K562 (cell line): ENCODE measurements around the gene PNPO. TPM values are rescaled to one million over a fixed set of nuclear protein-coding genes. Genes with fewer than 3 reads are reported as not detected.

Experiments used
- ATAC-seq: fragments of 200-7000 bp; cut with Tn5 transposase; 3 replicates; pipeline ENCODE4 v1.9.1; 2020; ENCODE audit warnings: moderate library complexity
- BruUV-seq: library from RNA; stranded (reverse); fragments of 400-500 nt; replicated peaks from 2 replicates; lab custom pipeline; 2021; lab: Mats Ljungman, UMichigan
- CTCF ChIA-PET: fragments of 300-600 bp; formaldehyde crosslinking; extraction: SDS; loops from one replicate; lab custom pipeline; 2021; ENCODE audit warnings: low intra/inter-chr PET ratio; lab: Yijun Ruan, JAX
- POLR2A ChIA-PET: fragments of 300-600, 350-650 bp; sonication (Branson Sonifier 250); formaldehyde crosslinking; extraction: SDS; loops from one replicate; lab custom pipeline; 2021; ENCODE audit warnings: antibody characterized with exemption, inconsistent platforms; lab: Yijun Ruan, JAX
- DNase-seq, 4 experiments: peaks; one replicate each; pipeline versions ENCODE4 v3.0.0 to v3.0.0-alpha.2; 2011 to 2018; ENCODE audit warnings: low spot score in 3 of 4, mixed read lengths in 3 of 4; ENCODE audit errors: extremely low read depth in 1 of 4
- FAIRE-seq: peaks from 2 replicates; lab custom pipeline; 2011; peaks lifted over from hg19 to GRCh38; lab: Jason Lieb, UNC
- H2AFZ ChIP-seq: 2 replicates; pipeline ENCODE4 v1.6.0; 2011; ENCODE audit warnings: low read depth, low read length, control low read depth, inconsistent platforms
- H3K27ac ChIP-seq: fragments of 200-600 bp; 3 replicates; pipeline ENCODE4 v1.8.0; 2011; ENCODE audit warnings: low read depth, mild to moderate bottlenecking, control low read depth, inconsistent platforms, low read length, moderate library complexity, mixed read lengths; ENCODE audit errors: extremely low read depth
- H3K27me3 ChIP-seq, 2 experiments: fragments of 300-600 bp in 1 of 2; 2 replicates in 1 of 2; 3 replicates in 1 of 2; pipeline versions ENCODE4 v1.6.0 to v1.8.0; 2011; ENCODE audit warnings: inconsistent platforms in 2 of 2, low read length in 2 of 2, mild to moderate bottlenecking in 1 of 2, mixed read lengths in 1 of 2, moderate library complexity in 1 of 2; ENCODE audit not compliant: control insufficient read depth in 2 of 2, insufficient read depth in 2 of 2
- H3K36me3 ChIP-seq: fragments of 300-600 bp; 3 replicates; pipeline ENCODE4 v1.8.0; 2011; ENCODE audit warnings: mild to moderate bottlenecking, low read length, inconsistent platforms; ENCODE audit not compliant: control insufficient read depth, insufficient read depth
- H3K4me1 ChIP-seq, 2 experiments: fragments of 200-600 bp in 1 of 2; replicated peaks in 1 of 2; 2 replicates in 1 of 2; 3 replicates in 1 of 2; pipeline versions ENCODE4 v1.5.1 to v1.8.0; 2011; ENCODE audit warnings: inconsistent platforms in 2 of 2, low read length in 2 of 2, mild to moderate bottlenecking in 1 of 2, mixed read lengths in 1 of 2, moderate library complexity in 1 of 2; ENCODE audit not compliant: control insufficient read depth in 2 of 2, insufficient read depth in 2 of 2
- H3K4me2 ChIP-seq: 2 replicates; pipeline ENCODE4 v1.6.1; 2011; ENCODE audit warnings: low read length, control low read depth, inconsistent platforms, mixed read lengths; ENCODE audit not compliant: insufficient read depth
- H3K4me3 ChIP-seq: fragments of 200-600 bp; sonication (generic), shearing (Covaris generic); 2 replicates; pipeline ENCODE4 v1.5.1; 2016; ENCODE audit warnings: control low read depth, inconsistent platforms
- H3K79me2 ChIP-seq: fragments of 200-600 bp; 3 replicates; pipeline ENCODE4 v1.8.0; 2011; ENCODE audit warnings: low read length, inconsistent platforms; ENCODE audit not compliant: control insufficient read depth, insufficient read depth
- H3K9ac ChIP-seq, 2 experiments: 2 replicates each; pipeline versions ENCODE4 v1.6.0 to v1.6.1; 2011; ENCODE audit warnings: low read depth in 2 of 2, low read length in 2 of 2, control low read depth in 1 of 2, inconsistent platforms in 1 of 2, mild to moderate bottlenecking in 1 of 2, mixed read lengths in 1 of 2; ENCODE audit not compliant: insufficient read depth in 1 of 2
- H3K9me1 ChIP-seq: one replicate; pipeline ENCODE4 v1.6.0; 2011; ENCODE audit warnings: inconsistent platforms, mild to moderate bottlenecking, low read length, moderate library complexity; ENCODE audit not compliant: control insufficient read depth, insufficient read depth
- H3K9me3 ChIP-seq: replicated peaks from 2 replicates; pipeline ENCODE4 v1.5.1; 2011; ENCODE audit warnings: low read depth, low read length, inconsistent platforms; ENCODE audit not compliant: control insufficient read depth, insufficient read depth
- H4K20me1 ChIP-seq: replicated peaks from 2 replicates; pipeline ENCODE4 v1.6.1; 2011; ENCODE audit warnings: low read length, inconsistent platforms, mixed read lengths; ENCODE audit not compliant: control insufficient read depth, insufficient read depth
- CBX5 ChIP-seq: IDR thresholded peaks from 2 replicates; pipeline ENCODE4 v1.6.1; 2014; ENCODE audit warnings: low read depth, borderline replicate concordance
- CHCHD3 ChIP-seq: fragments of 250-450 bp; sonication (Bioruptor Pico); IDR thresholded peaks from 2 replicates; pipeline ENCODE4 v2.1.2; 2022; ENCODE audit warnings: mild to moderate bottlenecking
- FOXK2 ChIP-seq, 2 experiments: fragments of 450-650 bp; IDR thresholded peaks in 1 of 2; conservative IDR thresholded peaks in 1 of 2; 2 replicates each; pipeline ENCODE4 v1.6.1; 2016; ENCODE audit warnings: low read depth in 2 of 2, mild to moderate bottlenecking in 1 of 2
- WGBS: fragments of 100-300 bp; shearing (Covaris generic); methylation state at CpG from one replicate; pipeline ENCODE4 v1.1.6; 2016; ENCODE audit warnings: low coverage, mixed read lengths; ENCODE audit not compliant: insufficient coverage; ENCODE audit errors: missing lambda C conversion rate; 5-methylcytosine and 5-hydroxymethylcytosine counted together
- in situ Hi-C: fragments of 300-500 bp; cut with MboI; formaldehyde crosslinking; loops from 4 replicates; pipeline ENCODE4 v1.15.0; 2018; ENCODE audit warnings: inconsistent platforms, mixed read lengths
- intact Hi-C: fragments of 100-400 bp; cut with micrococcal nuclease; formaldehyde crosslinking; loops from 2 replicates; pipeline ENCODE4 v1.14.2; 2022
- polyA plus RNA-seq, 8 experiments: library from polyadenylated mRNA; depleted of rRNA in 4 of 8; stranded (reverse) in 5 of 8; unstranded in 3 of 8; fragments of >200 nt; fragmentation: Nextera tagmentation in 2 of 8; fragmentation: Illumina TruSeq in 1 of 8; extraction: Ambion mirVana in 2 of 8; extraction: Trizol in 1 of 8; gene quantifications; 2 replicates each; pipeline versions ENCODE4 v1.2.1 to v1.2.3, GENCODE V29; 2011 to 2014; ENCODE audit warnings: inconsistent platforms in 1 of 8, missing spikeins in 1 of 8
- total RNA-seq, 7 experiments: library from RNA; depleted of rRNA in 6 of 7; stranded (reverse); fragments of >200 nt in 6 of 7; fragmentation: Illumina TruSeq in 2 of 7; extraction: Trizol in 2 of 7; gene quantifications; 2 replicates each; pipeline versions ENCODE4 v1.2.1 to v1.2.3, GENCODE V29; 2011 to 2021; ENCODE audit warnings: low replicate concordance in 1 of 7
- TF ChIP-seq, protein P1 (sequence below): sonication (generic); formaldehyde crosslinking; IDR thresholded peaks from 2 replicates; pipeline ENCODE4 v1.8.1; 2023; ENCODE audit warnings: mild to moderate bottlenecking, missing genetic modification reagents
- TF ChIP-seq, protein P2 (sequence below), 2 experiments: fragments of 450-650 bp in 1 of 2; sonication (generic) in 1 of 2; formaldehyde crosslinking in 1 of 2; IDR thresholded peaks; 2 replicates each; pipeline versions ENCODE4 v1.7.1 to v1.9.0; 2016 to 2022; ENCODE audit warnings: inconsistent platforms in 1 of 2, mild to moderate bottlenecking in 1 of 2, missing genetic modification reagents in 1 of 2
- TF ChIP-seq, protein P3 (sequence below), 2 experiments: fragments of 450-650 bp in 1 of 2; sonication (generic) in 1 of 2; formaldehyde crosslinking in 1 of 2; IDR thresholded peaks in 1 of 2; conservative IDR thresholded peaks in 1 of 2; 2 replicates each; pipeline versions ENCODE4 v1.6.1 to v1.8.1; 2016 to 2023; ENCODE audit warnings: mild to moderate bottlenecking in 2 of 2, moderate library complexity in 2 of 2, inconsistent platforms in 1 of 2, missing genetic modification reagents in 1 of 2

The PNPO gene
- total and polyA plus RNA-seq, 9 of the 15 experiments (the other 6 are each of a cell fraction or from before 2014, with no cell fraction given), result 16.6 to 39.0 (median 27.4) TPM

DNA sequence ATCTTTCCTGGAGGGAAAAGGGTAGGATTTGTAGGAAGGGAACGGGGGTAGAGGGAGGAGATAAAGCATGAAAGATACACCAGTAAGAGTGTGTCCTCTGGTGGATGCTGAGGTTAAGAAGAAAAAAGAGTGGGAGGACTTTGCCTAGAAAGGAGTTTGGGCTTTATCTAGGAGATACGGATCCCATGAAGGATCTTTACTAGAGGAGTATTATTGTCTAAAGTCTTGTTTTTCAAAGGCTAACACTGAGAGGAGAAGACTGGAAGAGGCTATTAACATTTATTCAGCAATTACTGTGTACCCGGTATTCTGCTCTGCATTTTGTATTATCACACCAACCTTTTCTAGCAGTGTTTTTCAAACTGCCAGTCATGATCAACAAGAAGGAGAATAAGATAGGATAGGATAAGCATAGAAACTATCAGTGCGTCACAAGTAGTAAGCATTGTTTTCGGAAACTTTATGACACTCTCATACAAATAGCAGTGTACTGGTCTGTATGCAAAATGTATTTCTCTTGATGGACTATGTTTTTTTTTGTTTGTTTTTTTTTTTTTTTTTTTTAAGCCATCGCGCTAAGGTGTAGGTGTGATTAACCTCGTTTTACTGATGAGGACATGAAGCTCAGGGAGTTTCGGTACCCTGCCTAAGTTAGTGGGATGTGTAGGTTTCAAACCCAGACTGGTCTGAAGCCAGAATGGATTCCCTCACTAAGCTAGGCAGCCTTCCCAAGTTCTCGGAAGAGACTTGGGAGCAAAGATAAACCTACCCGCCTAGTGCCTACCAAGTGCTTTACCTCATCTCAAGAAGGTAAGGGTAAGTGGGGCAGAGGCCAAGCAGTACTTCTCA lies 46.6 kb upstream of the PNPO start:
- H3K27ac ChIP-seq, result peak overlapping the region; percentile 90
- DNase-seq (peak in 2 of 4 experiments; percentile 25 to 49), FAIRE-seq (peak; percentile 23), ATAC-seq (no peak)
- intact Hi-C loops (loop anchor here (1.0 to 5.0 kb wide), 4 partner anchors 52 to 124 kb away; no protein-coding TSS in a partner anchor), in situ Hi-C loops (loop anchor here (5.0 kb wide), 1 partner anchor 52 kb away; the partner anchor contains the start of gene SCRN2)
- no TSS peak for BruUV-seq
- H3K4me3 ChIP-seq, result peak overlapping the region; percentile 61
- no peaks in the 10 kb centered on the region for H4K20me1 ChIP-seq
- no peaks in the 10 kb centered on the region for H3K9me1 ChIP-seq
- no peaks in the 10 kb centered on the region for H3K9me3 ChIP-seq
- peak overlapping the region; percentile 87 to 91 for H3K9ac ChIP-seq
- peaks cover 13% of the 10 kb centered on the region; the same call in 2 of the 3 replicates for H3K36me3 ChIP-seq
- peaks cover 27% of the 10 kb centered on the region for H3K79me2 ChIP-seq
- ChIA-PET POLR2A (interaction anchor here (0.6 to 2.8 kb wide), 30 partner anchors 8 to 119 kb away, joined by 3 to 22 read pairs (median 5); partner anchors contain the start of genes CDK5RAP3, LRRC46, MRPL10 and OSBPL7), CTCF (interaction anchor here (0.7 to 2.5 kb wide), 2 partner anchors 52 to 74 kb away, joined by 3 to 26 read pairs; partner anchors contain the start of gene SCRN2)
- WGBS, result 2% methylated on average over 11 of the region's 11 CpGs
- peak overlapping the region; percentile 86 for H2AFZ ChIP-seq
- H3K27me3 ChIP-seq, result no peaks in the 10 kb centered on the region
- peaks cover 3 to 18% of the 10 kb centered on the region in 2 experiments; a peak in 3 of 5 replicates for H3K4me1 ChIP-seq
- peak overlapping the region; percentile 97 for H3K4me2 ChIP-seq
- TF ChIP-seq, protein P1, sequence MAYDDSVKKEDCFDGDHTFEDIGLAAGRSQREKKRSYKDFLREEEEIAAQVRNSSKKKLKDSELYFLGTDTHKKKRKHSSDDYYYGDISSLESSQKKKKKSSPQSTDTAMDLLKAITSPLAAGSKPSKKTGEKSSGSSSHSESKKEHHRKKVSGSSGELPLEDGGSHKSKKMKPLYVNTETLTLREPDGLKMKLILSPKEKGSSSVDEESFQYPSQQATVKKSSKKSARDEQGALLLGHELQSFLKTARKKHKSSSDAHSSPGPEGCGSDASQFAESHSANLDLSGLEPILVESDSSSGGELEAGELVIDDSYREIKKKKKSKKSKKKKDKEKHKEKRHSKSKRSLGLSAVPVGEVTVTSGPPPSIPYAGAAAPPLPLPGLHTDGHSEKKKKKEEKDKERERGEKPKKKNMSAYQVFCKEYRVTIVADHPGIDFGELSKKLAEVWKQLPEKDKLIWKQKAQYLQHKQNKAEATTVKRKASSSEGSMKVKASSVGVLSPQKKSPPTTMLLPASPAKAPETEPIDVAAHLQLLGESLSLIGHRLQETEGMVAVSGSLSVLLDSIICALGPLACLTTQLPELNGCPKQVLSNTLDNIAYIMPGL, result no peak
- TF ChIP-seq CBX5, result no peak
- TF ChIP-seq, protein P2, sequence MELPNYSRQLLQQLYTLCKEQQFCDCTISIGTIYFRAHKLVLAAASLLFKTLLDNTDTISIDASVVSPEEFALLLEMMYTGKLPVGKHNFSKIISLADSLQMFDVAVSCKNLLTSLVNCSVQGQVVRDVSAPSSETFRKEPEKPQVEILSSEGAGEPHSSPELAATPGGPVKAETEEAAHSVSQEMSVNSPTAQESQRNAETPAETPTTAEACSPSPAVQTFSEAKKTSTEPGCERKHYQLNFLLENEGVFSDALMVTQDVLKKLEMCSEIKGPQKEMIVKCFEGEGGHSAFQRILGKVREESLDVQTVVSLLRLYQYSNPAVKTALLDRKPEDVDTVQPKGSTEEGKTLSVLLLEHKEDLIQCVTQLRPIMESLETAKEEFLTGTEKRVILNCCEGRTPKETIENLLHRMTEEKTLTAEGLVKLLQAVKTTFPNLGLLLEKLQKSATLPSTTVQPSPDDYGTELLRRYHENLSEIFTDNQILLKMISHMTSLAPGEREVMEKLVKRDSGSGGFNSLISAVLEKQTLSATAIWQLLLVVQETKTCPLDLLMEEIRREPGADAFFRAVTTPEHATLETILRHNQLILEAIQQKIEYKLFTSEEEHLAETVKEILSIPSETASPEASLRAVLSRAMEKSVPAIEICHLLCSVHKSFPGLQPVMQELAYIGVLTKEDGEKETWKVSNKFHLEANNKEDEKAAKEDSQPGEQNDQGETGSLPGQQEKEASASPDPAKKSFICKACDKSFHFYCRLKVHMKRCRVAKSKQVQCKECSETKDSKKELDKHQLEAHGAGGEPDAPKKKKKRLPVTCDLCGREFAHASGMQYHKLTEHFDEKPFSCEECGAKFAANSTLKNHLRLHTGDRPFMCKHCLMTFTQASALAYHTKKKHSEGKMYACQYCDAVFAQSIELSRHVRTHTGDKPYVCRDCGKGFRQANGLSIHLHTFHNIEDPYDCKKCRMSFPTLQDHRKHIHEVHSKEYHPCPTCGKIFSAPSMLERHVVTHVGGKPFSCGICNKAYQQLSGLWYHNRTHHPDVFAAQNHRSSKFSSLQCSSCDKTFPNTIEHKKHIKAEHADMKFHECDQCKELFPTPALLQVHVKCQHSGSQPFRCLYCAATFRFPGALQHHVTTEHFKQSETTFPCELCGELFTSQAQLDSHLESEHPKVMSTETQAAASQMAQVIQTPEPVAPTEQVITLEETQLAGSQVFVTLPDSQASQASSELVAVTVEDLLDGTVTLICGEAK (IDR thresholded peaks at IDR 0.05), result peak; percentile 51; the same call in 1 of the 2 replicates
- TF ChIP-seq, protein P2 (CRISPR knock-in tag; IDR thresholded peaks at IDR 0.05), result no peak
- TF ChIP-seq, protein P3, sequence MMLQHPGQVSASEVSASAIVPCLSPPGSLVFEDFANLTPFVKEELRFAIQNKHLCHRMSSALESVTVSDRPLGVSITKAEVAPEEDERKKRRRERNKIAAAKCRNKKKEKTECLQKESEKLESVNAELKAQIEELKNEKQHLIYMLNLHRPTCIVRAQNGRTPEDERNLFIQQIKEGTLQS (IDR thresholded peaks at IDR 0.05), result no peak
- TF ChIP-seq, protein P3 (CRISPR knock-in tag; conservative IDR thresholded peaks at IDR 0.05), result peak; percentile 36; the same call in 1 of the 2 replicates
- peak in 1 of 2 experiments; percentile 52; a peak in 1 of 4 replicates for TF ChIP-seq FOXK2 (conservative IDR thresholded peaks at IDR 0.05 in 1 of 2, IDR thresholded peaks at IDR 0.05 in 1 of 2; ENCODE audit: low read depth in 2 of 2)
- TF ChIP-seq CHCHD3 (CRISPR knock-in tag), result no peak
